GM23248 (cell line): ENCODE data around the gene PTP4A2. TPM values are rescaled to one million over a fixed set of nuclear protein-coding genes. Genes with fewer than 3 reads are reported as not detected.

Source experiments
- DNase-seq: peaks from one replicate; pipeline ENCODE4 v3.0.0-alpha.2; 2015
- H2AFZ ChIP-seq: fragments of 200-600 bp; sonication (generic); 2 replicates; pipeline ENCODE4 v1.6.1; 2016; ENCODE audit warnings: antibody characterized with exemption
- H3F3A ChIP-seq: fragments of 200-600 bp; sonication (generic); 2 replicates; pipeline ENCODE4 v1.6.1; 2016; ENCODE audit warnings: mild to moderate bottlenecking, antibody characterized with exemption, mixed run types; ENCODE audit not compliant: insufficient read depth
- H3K27ac ChIP-seq: fragments of 200-600 bp; sonication (generic); 2 replicates; pipeline ENCODE4 v1.5.1; 2016; ENCODE audit warnings: mild to moderate bottlenecking
- H3K27me3 ChIP-seq: fragments of 200-600 bp; sonication (generic); replicated peaks from 2 replicates; pipeline ENCODE4 v1.6.1; 2016; ENCODE audit warnings: mild to moderate bottlenecking; ENCODE audit not compliant: insufficient read depth
- H3K36me3 ChIP-seq: fragments of 200-600 bp; sonication (generic); 2 replicates; pipeline ENCODE4 v1.6.1; 2016; ENCODE audit warnings: low read depth, mild to moderate bottlenecking
- H3K4me1 ChIP-seq: fragments of 200-600 bp; sonication (generic); 2 replicates; pipeline ENCODE4 v1.6.1; 2016; ENCODE audit warnings: mild to moderate bottlenecking; ENCODE audit not compliant: insufficient read depth
- H3K4me2 ChIP-seq: fragments of 200-600 bp; sonication (generic); one replicate; pipeline ENCODE4 v1.6.1; 2016; ENCODE audit warnings: mild to moderate bottlenecking; ENCODE audit not compliant: unreplicated experiment
- H3K4me3 ChIP-seq: fragments of 200-600 bp; sonication (generic); 2 replicates; pipeline ENCODE4 v1.5.1; 2016; ENCODE audit warnings: mild to moderate bottlenecking
- H3K79me2 ChIP-seq: fragments of 200-600 bp; sonication (generic); 2 replicates; pipeline ENCODE4 v1.6.1; 2016; ENCODE audit warnings: mild to moderate bottlenecking; ENCODE audit not compliant: insufficient read depth
- H3K9ac ChIP-seq: fragments of 200-600 bp; sonication (generic); 2 replicates; pipeline ENCODE4 v1.6.1; 2016; ENCODE audit warnings: mild to moderate bottlenecking
- H3K9me2 ChIP-seq: fragments of 200-600 bp; sonication (generic); 2 replicates; pipeline ENCODE4 v1.6.1; 2016; ENCODE audit warnings: mixed run types, mild to moderate bottlenecking, moderate library complexity; ENCODE audit not compliant: insufficient read depth
- H3K9me3 ChIP-seq: fragments of 200-600 bp; sonication (generic); one replicate; pipeline ENCODE4 v1.6.1; 2017; ENCODE audit warnings: low read depth
- H4K20me1 ChIP-seq: fragments of 200-600 bp; sonication (generic); 2 replicates; pipeline ENCODE4 v1.6.0; 2016; ENCODE audit not compliant: insufficient read depth
- EZH2 ChIP-seq: fragments of 200-600 bp; sonication (generic); IDR thresholded peaks from 2 replicates; pipeline ENCODE4 v1.6.1; 2018; ENCODE audit warnings: antibody characterized with exemption, mild to moderate bottlenecking; ENCODE audit not compliant: insufficient read depth, poor library complexity, severe bottlenecking
- EZH2phosphoT487 ChIP-seq: fragments of 200-600 bp; sonication (generic); IDR thresholded peaks from 2 replicates; pipeline ENCODE4 v1.6.1; 2018; ENCODE audit warnings: antibody characterized with exemption, moderate library complexity, mild to moderate bottlenecking, low read depth; ENCODE audit not compliant: insufficient read depth
- WGBS, 2 experiments: methylation state at CpG; one replicate each; pipeline ENCODE4 v1.1.6; 2015 to 2017; ENCODE audit warnings: low lambda C conversion rate in 2 of 2, low coverage in 1 of 2; ENCODE audit errors: missing lambda C conversion rate in 2 of 2; 5-methylcytosine and 5-hydroxymethylcytosine counted together
- in situ Hi-C: fragments of 300-500 bp; cut with MboI; formaldehyde crosslinking; loops from 2 replicates; pipeline ENCODE4 v1.15.0; 2020
- polyA plus RNA-seq: library from polyadenylated mRNA; unstranded; fragments of >200 nt; fragmentation: Nextera tagmentation; extraction: Ambion mirVana; gene quantifications from 2 replicates; pipeline ENCODE4 v1.2.1, GENCODE V29; 2016
- total RNA-seq: library from RNA; depleted of rRNA; stranded (reverse); fragments of >200 nt; shearing (Covaris generic); gene quantifications from 2 replicates; pipeline ENCODE4 v1.2.3, GENCODE V29; 2014

The PTP4A2 gene
- total and polyA plus RNA-seq, 2 experiments from 2014 or later: 292 to 379 TPM

GRCh38 chr1:31874942-31875341 is 63.2 kb downstream of the PTP4A2 start:
- no peak overlapping the region for H2AFZ ChIP-seq
- no peak for TF ChIP-seq EZH2phosphoT487
- TF ChIP-seq EZH2: no peak
- no peak overlapping the region for H3K27ac ChIP-seq
- H3K4me1 ChIP-seq: no peaks in the 10 kb centered on the region
- no peak overlapping the region for H3K4me2 ChIP-seq
- in situ Hi-C loops: no loop called here
- no peaks in the 10 kb centered on the region for H3F3A ChIP-seq
- H3K27me3 ChIP-seq: no peaks in the 10 kb centered on the region
- no peaks in the 10 kb centered on the region for H3K9me3 ChIP-seq
- no peak for DNase-seq
- H4K20me1 ChIP-seq: no peaks in the 10 kb centered on the region
- no peaks in the 10 kb centered on the region for H3K36me3 ChIP-seq
- WGBS, 2 experiments: 62 to 66% methylated on average over 3 of the region's 3 CpGs
- H3K4me3 ChIP-seq: no peak overlapping the region
- H3K9me2 ChIP-seq: no peaks in the 10 kb centered on the region
- no peaks in the 10 kb centered on the region for H3K79me2 ChIP-seq
- H3K9ac ChIP-seq: no peak overlapping the region

DNA sequence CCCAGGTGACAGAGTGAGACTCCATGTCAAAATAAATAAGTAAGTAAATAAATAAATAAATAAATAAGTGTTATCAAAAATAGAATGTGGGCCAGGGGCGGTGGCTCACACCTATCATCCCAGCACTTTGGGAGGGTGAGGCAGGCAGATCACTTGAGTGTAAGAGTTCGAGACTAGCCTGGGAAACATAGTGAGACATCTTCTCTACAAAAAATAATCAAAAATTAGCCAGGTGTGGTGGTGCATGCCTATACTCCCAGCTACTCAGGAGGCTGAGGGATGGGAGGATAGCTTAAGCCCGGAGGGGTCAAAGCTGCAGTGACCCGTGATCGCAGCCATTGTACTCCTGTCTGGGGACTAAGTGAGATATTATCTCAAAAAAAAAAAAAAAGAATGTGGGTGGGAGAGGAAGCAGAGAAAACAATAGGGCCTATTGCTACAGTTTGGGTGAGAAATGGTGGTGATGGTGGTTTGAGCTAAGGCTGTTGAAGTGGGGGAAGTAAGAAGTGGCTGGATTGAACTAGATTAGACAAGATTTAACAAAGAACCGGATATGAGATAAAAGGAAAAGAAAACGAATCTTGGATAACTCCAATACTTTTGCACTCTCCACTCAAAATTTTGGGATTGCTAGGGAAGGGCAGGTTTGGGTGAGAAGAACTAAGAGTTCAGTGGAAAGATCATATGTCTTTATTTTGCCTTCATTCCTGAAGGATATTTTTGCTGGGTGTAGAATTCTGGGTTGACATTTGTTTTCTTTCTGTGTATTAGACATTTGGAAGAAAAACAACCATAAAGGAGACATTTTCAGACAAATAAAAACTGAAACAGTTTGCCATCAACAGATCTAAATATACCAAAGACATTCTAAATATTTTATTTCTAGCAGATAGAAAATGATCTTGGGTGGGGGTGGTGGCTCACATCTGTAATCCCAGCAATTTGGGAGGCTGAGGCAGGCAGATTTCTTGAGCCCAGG is 65.2 kb downstream of the PTP4A2 start:
- Histone ChIP-seq H3K27ac (no peak overlapping the region), H3K27me3 (no peaks in the 10 kb centered on the region), H3F3A (no peaks in the 10 kb centered on the region), H4K20me1 (no peaks in the 10 kb centered on the region), H3K4me3 (no peak overlapping the region), H3K79me2 (no peaks in the 10 kb centered on the region), H3K9me2 (no peaks in the 10 kb centered on the region), H3K9ac (no peak overlapping the region), H3K9me3 (no peaks in the 10 kb centered on the region), H2AFZ (no peak overlapping the region), H3K4me2 (no peak overlapping the region), H3K4me1 (no peaks in the 10 kb centered on the region), H3K36me3 (no peaks in the 10 kb centered on the region)
- WGBS, 2 experiments: 81 to 89% methylated on average over 7 of the region's 7 CpGs
- no peak for TF ChIP-seq EZH2
- TF ChIP-seq EZH2phosphoT487: no peak
- in situ Hi-C loops: no loop called here
- no peak for DNase-seq

- H3K4me2 ChIP-seq: no peak overlapping the region
- H3K27me3 ChIP-seq: no peaks in the 10 kb centered on the region
- no peak for DNase-seq
- 78 to 94% methylated on average over 3 of the region's 3 CpGs for whole genome bisulfite sequencing, 2 experiments
- no peaks in the 10 kb centered on the region for H3F3A ChIP-seq
- H3K36me3 ChIP-seq: no peaks in the 10 kb centered on the region
- H3K4me3 ChIP-seq: no peak overlapping the region
- H3K4me1 ChIP-seq: no peaks in the 10 kb centered on the region
- in situ Hi-C loops: no loop called here
- no peaks in the 10 kb centered on the region for H3K9me3 ChIP-seq
- no peak overlapping the region for H3K9ac ChIP-seq
- no peaks in the 10 kb centered on the region for H4K20me1 ChIP-seq
- H3K9me2 ChIP-seq: no peaks in the 10 kb centered on the region
- TF ChIP-seq EZH2phosphoT487 (no peak), EZH2 (no peak)
- H3K79me2 ChIP-seq: no peaks in the 10 kb centered on the region
- H3K27ac ChIP-seq: no peak overlapping the region
- H2AFZ ChIP-seq: no peak overlapping the region
Observed at GRCh38 chr1:31871703-31872102, 66.5 kb downstream of the PTP4A2 start.

GRCh38 chr1:31870086-31870736 is 68.0 kb downstream of the PTP4A2 start:
- no peak for TF ChIP-seq EZH2
- TF ChIP-seq EZH2phosphoT487: no peak
- H3F3A ChIP-seq: no peaks in the 10 kb centered on the region
- H3K4me1 ChIP-seq: no peaks in the 10 kb centered on the region
- H3K9me2 ChIP-seq: no peaks in the 10 kb centered on the region
- no peak overlapping the region for H3K9ac ChIP-seq
- H3K79me2 ChIP-seq: no peaks in the 10 kb centered on the region
- H2AFZ ChIP-seq: no peak overlapping the region
- H3K27me3 ChIP-seq: no peaks in the 10 kb centered on the region
- H3K9me3 ChIP-seq: no peaks in the 10 kb centered on the region
- WGBS, 2 experiments: 85 to 91% methylated on average over 7 of the region's 7 CpGs
- no peak overlapping the region for H3K4me3 ChIP-seq
- no peak overlapping the region for H3K27ac ChIP-seq
- no peaks in the 10 kb centered on the region for H3K36me3 ChIP-seq
- no peak overlapping the region for H3K4me2 ChIP-seq
- no peaks in the 10 kb centered on the region for H4K20me1 ChIP-seq
- DNase-seq: no peak
- in situ Hi-C loops: no loop called here
